ENCODE measurements around the gene AICDA.

DNA sequence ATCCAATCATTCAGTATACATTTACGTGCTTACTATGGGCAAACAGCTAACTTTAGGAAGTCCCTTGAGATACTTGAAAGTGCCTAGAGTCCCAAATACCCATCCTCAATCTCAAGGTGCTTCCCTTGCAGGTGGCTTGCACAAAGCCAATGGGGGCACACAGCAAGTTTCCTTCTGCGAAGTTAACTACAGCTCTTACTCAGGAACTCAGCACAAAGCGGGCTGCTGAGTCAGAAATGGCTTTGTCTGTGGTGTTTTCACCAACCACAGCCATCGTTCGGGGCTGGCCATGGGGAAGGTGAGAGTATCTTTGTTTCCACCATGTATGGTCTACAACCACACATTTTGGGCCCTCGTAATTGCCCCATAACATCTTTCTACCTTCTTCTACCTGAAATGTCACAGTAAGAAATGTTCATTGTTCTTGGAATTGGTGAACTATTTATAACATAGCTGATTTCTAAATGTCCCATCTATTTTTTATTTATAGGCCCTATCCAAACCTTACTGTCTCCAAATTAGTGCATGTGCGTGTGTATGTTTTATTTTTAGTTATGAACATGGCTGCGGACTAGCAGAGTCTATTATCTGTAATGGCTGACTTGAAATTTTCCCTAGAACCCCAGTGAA is 36.0 kb upstream of the AICDA start:
- no peak for TF ChIP-seq ELF1 (IDR thresholded peaks at IDR 0.05; ENCODE audit: borderline replicate concordance, low read depth)
- TF ChIP-seq POLR2A (IDR thresholded peaks at IDR 0.05; ENCODE audit: borderline replicate concordance, extremely low read depth, insufficient read depth, insufficient read length): no peak
- TF ChIP-seq, protein P1, sequence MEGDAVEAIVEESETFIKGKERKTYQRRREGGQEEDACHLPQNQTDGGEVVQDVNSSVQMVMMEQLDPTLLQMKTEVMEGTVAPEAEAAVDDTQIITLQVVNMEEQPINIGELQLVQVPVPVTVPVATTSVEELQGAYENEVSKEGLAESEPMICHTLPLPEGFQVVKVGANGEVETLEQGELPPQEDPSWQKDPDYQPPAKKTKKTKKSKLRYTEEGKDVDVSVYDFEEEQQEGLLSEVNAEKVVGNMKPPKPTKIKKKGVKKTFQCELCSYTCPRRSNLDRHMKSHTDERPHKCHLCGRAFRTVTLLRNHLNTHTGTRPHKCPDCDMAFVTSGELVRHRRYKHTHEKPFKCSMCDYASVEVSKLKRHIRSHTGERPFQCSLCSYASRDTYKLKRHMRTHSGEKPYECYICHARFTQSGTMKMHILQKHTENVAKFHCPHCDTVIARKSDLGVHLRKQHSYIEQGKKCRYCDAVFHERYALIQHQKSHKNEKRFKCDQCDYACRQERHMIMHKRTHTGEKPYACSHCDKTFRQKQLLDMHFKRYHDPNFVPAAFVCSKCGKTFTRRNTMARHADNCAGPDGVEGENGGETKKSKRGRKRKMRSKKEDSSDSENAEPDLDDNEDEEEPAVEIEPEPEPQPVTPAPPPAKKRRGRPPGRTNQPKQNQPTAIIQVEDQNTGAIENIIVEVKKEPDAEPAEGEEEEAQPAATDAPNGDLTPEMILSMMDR (IDR thresholded peaks at IDR 0.05 in 2 of 3, conservative IDR thresholded peaks at IDR 0.05 in 1 of 3; ENCODE audit: borderline replicate concordance in 1 of 3, insufficient read depth in 1 of 3, low read depth in 2 of 3, low read length in 2 of 3): no peak
- TF ChIP-seq RAD21 (IDR thresholded peaks at IDR 0.05; ENCODE audit: low read depth): no peak
- TF ChIP-seq ZFX (IDR thresholded peaks at IDR 0.05): no peak
- TF ChIP-seq ZBTB33 (IDR thresholded peaks at IDR 0.05; ENCODE audit: extremely low read depth, insufficient replicate concordance, low read length): no peak
- no peak for TF ChIP-seq EZH2 (IDR thresholded peaks at IDR 0.05)

All from HCT116 (cell line).